Keratinocyte (primary cell): Measurements from ENCODE around the gene CKM. TPM values are rescaled to one million over a fixed set of nuclear protein-coding genes. Genes with fewer than 3 reads are reported as not detected.

Experiments used
- DNase-seq: peaks from one replicate; pipeline ENCODE4 v3.0.0-alpha.2; 2011; ENCODE audit warnings: low read depth, missing footprints, low spot score
- FAIRE-seq: peaks from 2 replicates; lab custom pipeline; 2011; peaks lifted over from hg19 to GRCh38; lab: Jason Lieb, UNC
- H2AFZ ChIP-seq: 2 replicates; pipeline ENCODE4 v1.6.0; 2012; ENCODE audit warnings: low read length, control low read depth, inconsistent platforms; ENCODE audit not compliant: control insufficient read depth
- H3K27ac ChIP-seq: 2 replicates; pipeline ENCODE4 v1.5.1; 2011; ENCODE audit warnings: low read length; ENCODE audit not compliant: control insufficient read depth, insufficient read depth
- H3K27me3 ChIP-seq: 3 replicates; pipeline ENCODE4 v1.6.0; 2011; ENCODE audit warnings: low read length; ENCODE audit not compliant: control insufficient read depth, insufficient read depth; ENCODE audit errors: extremely low read depth
- H3K36me3 ChIP-seq, 2 experiments: 2 replicates in 1 of 2; 3 replicates in 1 of 2; pipeline ENCODE4 v1.5.1; 2011; ENCODE audit warnings: low read length in 2 of 2, mild to moderate bottlenecking in 1 of 2; ENCODE audit not compliant: control insufficient read depth in 2 of 2, insufficient read depth in 2 of 2; ENCODE audit errors: extremely low read depth in 1 of 2
- H3K4me1 ChIP-seq: 3 replicates; pipeline ENCODE4 v1.5.1; 2011; ENCODE audit warnings: low read length; ENCODE audit not compliant: control insufficient read depth, insufficient read depth; ENCODE audit errors: extremely low read depth
- H3K4me2 ChIP-seq: 3 replicates; pipeline ENCODE4 v1.6.0; 2011; ENCODE audit warnings: low read depth, low read length; ENCODE audit not compliant: control insufficient read depth, insufficient read depth; ENCODE audit errors: extremely low read depth
- H3K4me3 ChIP-seq, 3 experiments: fragments of 200-600 bp in 1 of 3; sonication (generic) in 1 of 3; 2 replicates in 2 of 3; 3 replicates in 1 of 3; pipeline ENCODE4 v1.5.1; 2011 to 2016; ENCODE audit warnings: low read length in 3 of 3, mild to moderate bottlenecking in 3 of 3, control low read depth in 2 of 3, inconsistent platforms in 1 of 3, low read depth in 1 of 3, mixed read lengths in 1 of 3, mixed run types in 1 of 3, moderate library complexity in 1 of 3; ENCODE audit not compliant: control insufficient read depth in 2 of 3, insufficient read depth in 2 of 3; ENCODE audit errors: extremely low read depth in 1 of 3
- H3K79me2 ChIP-seq: 2 replicates; pipeline ENCODE4 v1.6.0; 2012; ENCODE audit warnings: low read length; ENCODE audit not compliant: control insufficient read depth, insufficient read depth
- H3K9ac ChIP-seq: 3 replicates; pipeline ENCODE4 v1.6.0; 2011; ENCODE audit warnings: low read length; ENCODE audit not compliant: control insufficient read depth, insufficient read depth; ENCODE audit errors: extremely low read depth
- H3K9me1 ChIP-seq: 3 replicates; pipeline ENCODE4 v1.6.0; 2011; ENCODE audit warnings: low read length; ENCODE audit not compliant: control insufficient read depth, insufficient read depth; ENCODE audit errors: extremely low read depth
- H3K9me3 ChIP-seq: 2 replicates; pipeline ENCODE4 v1.5.1; 2012; ENCODE audit warnings: low read depth, low read length; ENCODE audit not compliant: control insufficient read depth
- H4K20me1 ChIP-seq: 3 replicates; pipeline ENCODE4 v1.6.0; 2011; ENCODE audit warnings: low read length; ENCODE audit not compliant: control insufficient read depth, insufficient read depth; ENCODE audit errors: extremely low read depth
- CTCF ChIP-seq, 3 experiments: IDR thresholded peaks in 1 of 3; conservative IDR thresholded peaks in 1 of 3; optimal IDR thresholded peaks in 1 of 3; 2 replicates in 2 of 3; 3 replicates in 1 of 3; pipeline versions ENCODE3 to v1.5.1; 2011; ENCODE audit warnings: low read length in 3 of 3, mild to moderate bottlenecking in 3 of 3, moderate library complexity in 2 of 3, control low read depth in 1 of 3, inconsistent platforms in 1 of 3; ENCODE audit not compliant: insufficient read depth in 2 of 3; ENCODE audit errors: extremely low read depth in 1 of 3
- EZH2 ChIP-seq: IDR thresholded peaks from one replicate; pipeline ENCODE4 v1.6.1; 2012; ENCODE audit warnings: inconsistent platforms, mild to moderate bottlenecking, low read length, moderate library complexity
- dilution Hi-C: fragments of 300-500 bp; cut with MboI; formaldehyde crosslinking; loops from one replicate; pipeline ENCODE4 v1.7.0; 2020; ENCODE audit warnings: low sequenced_read_pairs; ENCODE audit not compliant: extremely low pct_ligation_motif_present
- polyA plus RNA-seq, 5 experiments: library from polyadenylated mRNA; depleted of rRNA in 3 of 5; stranded (reverse) in 3 of 5; stranded (forward) in 1 of 5; unstranded in 1 of 5; fragments of >200 nt; gene quantifications; 1 replicate in 1 of 5; 2 replicates in 3 of 5; 3 replicates in 1 of 5; pipeline versions ENCODE4 v1.2.1 to v1.2.3, GENCODE V29; 2011 to 2012; ENCODE audit warnings: missing spikeins in 2 of 5, low read depth in 1 of 5, low replicate concordance in 1 of 5

Gene CKM
- polyA plus RNA-seq, 1 donor (not counting 4 experiments of a cell fraction or from before 2014, with no cell fraction given) = not detected

- H3K4me2 ChIP-seq = no peak overlapping the region
- H4K20me1 ChIP-seq = peaks cover 3% of the 10 kb centered on the region
- no peaks in the 10 kb centered on the region for H3K4me1 ChIP-seq
- H3K36me3 ChIP-seq = peaks cover 46% of the 10 kb centered on the region in 2 experiments
- no peak for TF ChIP-seq EZH2
- no peak for TF ChIP-seq CTCF (optimal IDR thresholded peaks at IDR 0.05 in 1 of 3, IDR thresholded peaks at IDR 0.05 in 1 of 3, conservative IDR thresholded peaks at IDR 0.05 in 1 of 3; ENCODE audit: extremely low read depth in 1 of 3, insufficient read depth in 2 of 3, low read length in 3 of 3)
- H3K9me1 ChIP-seq = no peaks in the 10 kb centered on the region
- DNase-seq (no peak), FAIRE-seq (no peak)
- no peak overlapping the region for H3K9ac ChIP-seq
- no peak overlapping the region for H3K4me3 ChIP-seq
- no peak overlapping the region for H3K27ac ChIP-seq
- H2AFZ ChIP-seq = no peak overlapping the region
- H3K9me3 ChIP-seq = no peaks in the 10 kb centered on the region
- dilution Hi-C loops = no loop called here
- no peaks in the 10 kb centered on the region for H3K79me2 ChIP-seq
- no peaks in the 10 kb centered on the region for H3K27me3 ChIP-seq
Measured at GRCh38 chr19:45355402-45355801, 32.7 kb upstream of the CKM start.

GRCh38 chr19:45354241-45354842 is 31.7 kb upstream of the CKM start:
- Histone ChIP-seq H3K36me3 (peaks cover 46 to 54% of the 10 kb centered on the region in 2 experiments), H3K27ac (no peak overlapping the region), H2AFZ (no peak overlapping the region), H4K20me1 (peaks cover 3% of the 10 kb centered on the region), H3K9me1 (no peaks in the 10 kb centered on the region), H3K9ac (no peak overlapping the region), H3K4me2 (no peak overlapping the region), H3K27me3 (no peaks in the 10 kb centered on the region), H3K79me2 (no peaks in the 10 kb centered on the region), H3K9me3 (no peaks in the 10 kb centered on the region), H3K4me1 (no peaks in the 10 kb centered on the region), H3K4me3 (no peak overlapping the region)
- dilution Hi-C loops = no loop called here
- no peak for TF ChIP-seq EZH2
- no peak for TF ChIP-seq CTCF (optimal IDR thresholded peaks at IDR 0.05 in 1 of 3, IDR thresholded peaks at IDR 0.05 in 1 of 3, conservative IDR thresholded peaks at IDR 0.05 in 1 of 3; ENCODE audit: extremely low read depth in 1 of 3, insufficient read depth in 2 of 3, low read length in 3 of 3)
- DNase-seq (no peak), FAIRE-seq (no peak)
